GM18505 (cell line): ENCODE results near the gene ZNF335.

Experiments
- ATAC-seq: cut with Tn5 transposase; IDR thresholded peaks from one replicate; pipeline ENCODE4 v1.9.1; 2021; ENCODE audit not compliant: unreplicated experiment
- POLR2A ChIP-seq: IDR thresholded peaks from 4 replicates; pipeline ENCODE4 v1.6.1; 2011; ENCODE audit warnings: borderline replicate concordance; ENCODE audit not compliant: insufficient read depth, insufficient read length; ENCODE audit errors: extremely low read depth

The ZNF335 gene

DNA sequence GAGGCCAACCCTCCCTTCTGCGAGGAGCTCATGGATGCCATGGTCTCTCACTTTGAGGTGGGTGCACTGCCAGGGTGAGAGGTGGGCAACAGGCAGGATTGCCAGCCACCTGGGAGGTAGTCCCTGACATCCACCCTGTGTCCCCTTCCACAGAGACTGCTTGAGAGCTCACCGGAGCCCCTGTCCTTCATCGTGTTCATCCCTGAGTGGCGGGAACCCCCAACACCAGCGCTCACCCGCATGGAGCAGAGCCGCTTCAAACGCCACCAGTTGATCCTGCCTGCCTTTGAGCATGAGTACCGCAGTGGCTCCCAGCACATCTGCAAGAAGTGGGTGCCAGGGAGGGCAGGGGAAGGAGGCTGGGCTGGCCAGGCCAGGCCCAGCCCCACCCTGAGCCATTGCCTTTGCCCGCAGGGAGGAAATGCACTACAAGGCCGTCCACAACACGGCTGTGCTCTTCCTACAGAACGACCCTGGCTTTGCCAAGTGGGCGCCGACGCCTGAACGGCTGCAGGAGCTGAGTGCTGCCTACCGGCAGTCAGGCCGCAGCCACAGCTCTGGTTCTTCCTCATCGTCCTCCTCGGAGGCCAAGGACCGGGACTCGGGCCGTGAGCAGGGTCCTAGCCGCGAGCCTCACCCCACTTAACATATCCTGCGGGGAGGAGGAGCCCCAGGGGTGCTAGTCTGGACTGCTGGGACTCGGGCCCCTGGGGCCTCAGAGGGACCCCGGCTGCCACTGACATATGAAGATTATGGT, 24.7 kb downstream of the ZNF335 start:
- ATAC-seq: no peak

DNA sequence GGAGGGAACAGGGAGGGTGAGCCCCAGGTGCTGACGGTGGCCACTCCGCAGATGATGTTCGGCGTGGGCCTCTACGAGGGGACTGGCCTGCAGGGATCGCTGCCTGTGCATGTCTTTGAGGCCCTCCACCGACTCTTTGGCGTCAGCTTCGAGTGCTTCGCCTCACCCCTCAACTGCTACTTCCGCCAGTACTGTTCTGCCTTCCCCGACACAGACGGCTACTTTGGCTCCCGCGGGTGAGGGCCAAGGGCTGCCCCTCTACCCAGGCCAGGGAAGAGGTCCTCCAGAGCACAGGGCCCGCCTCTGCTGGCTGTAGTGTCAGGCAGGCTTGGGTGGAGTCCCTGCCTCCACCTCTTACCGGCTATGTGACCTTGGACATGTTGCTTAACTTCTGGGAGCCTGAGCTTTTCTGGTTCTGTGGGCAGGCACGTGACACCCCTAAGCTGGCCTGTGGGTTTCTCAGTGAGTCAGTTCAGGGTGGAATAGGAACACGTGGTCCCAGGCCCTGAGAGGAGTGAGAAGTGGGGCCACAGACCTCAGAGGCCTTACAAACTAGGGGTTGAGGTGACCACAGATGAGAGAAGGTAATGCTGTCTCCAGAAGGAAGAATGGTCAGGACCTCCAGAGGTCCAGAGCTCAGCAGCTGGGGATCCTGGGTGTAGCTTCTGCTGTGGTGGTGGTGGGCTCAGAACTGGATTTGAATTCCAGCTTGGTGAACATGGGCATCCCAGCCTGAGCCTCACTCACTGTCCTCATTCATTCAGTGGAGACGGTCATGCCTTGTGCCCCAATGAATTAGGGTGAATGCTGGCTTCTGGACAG, 25.6 kb downstream of the ZNF335 start:
- ATAC-seq: no peak
- no peak for TF ChIP-seq POLR2A

More for the DNA sequence above, 24.7 kb downstream of the ZNF335 start:
- no peak for TF ChIP-seq POLR2A

DNA sequence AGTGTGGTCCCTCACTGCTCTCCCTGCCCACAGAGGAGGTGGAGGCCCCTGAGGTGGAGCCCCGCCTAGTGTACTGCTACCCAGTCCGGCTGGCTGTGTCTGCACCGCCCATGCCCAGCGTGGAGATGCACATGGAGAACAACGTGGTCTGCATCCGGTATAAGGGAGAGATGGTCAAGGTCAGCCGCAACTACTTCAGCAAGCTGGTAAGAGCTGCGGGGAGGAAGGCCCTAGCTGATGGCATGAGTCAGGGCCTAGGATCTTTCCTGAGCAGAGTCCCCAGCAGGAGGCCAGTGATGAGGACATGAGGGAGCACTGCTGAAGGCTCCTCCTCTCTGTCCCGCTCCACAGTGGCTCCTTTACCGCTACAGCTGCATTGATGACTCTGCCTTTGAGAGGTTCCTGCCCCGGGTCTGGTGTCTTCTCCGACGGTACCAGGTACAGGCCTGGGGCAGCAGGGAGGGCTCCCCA, 26.3 kb downstream of the ZNF335 start:
- ATAC-seq: no peak
- no peak for TF ChIP-seq POLR2A

DNA sequence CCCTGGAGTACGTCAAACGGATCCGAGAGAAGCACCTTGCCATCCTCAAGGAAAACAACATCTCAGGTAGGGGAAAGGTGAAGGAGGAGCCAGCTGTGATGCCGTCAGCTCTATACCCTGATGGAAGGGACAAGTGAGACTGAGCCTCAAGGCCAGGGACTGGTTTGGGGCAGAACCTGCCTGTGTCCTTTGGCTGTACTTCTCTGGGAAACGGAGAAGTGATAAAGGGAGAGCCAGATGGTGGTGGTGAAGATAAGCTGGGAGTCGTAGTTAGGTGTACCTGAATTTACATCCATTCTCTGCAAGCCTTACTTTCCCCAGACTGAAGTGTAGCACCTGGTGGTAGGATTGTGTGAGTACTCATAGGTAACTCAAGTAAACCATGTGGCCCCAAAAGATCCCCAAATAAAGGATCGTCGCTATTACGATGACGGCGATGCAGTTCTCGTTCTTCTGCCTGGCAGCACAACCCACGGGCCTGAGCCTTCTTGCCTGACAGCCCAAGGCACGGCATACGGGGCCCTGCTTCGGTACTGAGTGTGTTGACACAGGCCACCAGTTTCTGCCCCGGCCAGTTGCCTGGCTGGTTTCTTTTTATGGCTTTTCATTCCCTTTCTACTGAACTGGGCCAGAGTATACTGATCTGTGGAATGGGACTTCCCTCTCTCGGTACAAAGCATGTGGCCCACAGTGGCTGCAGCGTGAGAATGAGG, 26.9 kb downstream of the ZNF335 start:
- TF ChIP-seq POLR2A: no peak
- ATAC-seq: no peak

DNA sequence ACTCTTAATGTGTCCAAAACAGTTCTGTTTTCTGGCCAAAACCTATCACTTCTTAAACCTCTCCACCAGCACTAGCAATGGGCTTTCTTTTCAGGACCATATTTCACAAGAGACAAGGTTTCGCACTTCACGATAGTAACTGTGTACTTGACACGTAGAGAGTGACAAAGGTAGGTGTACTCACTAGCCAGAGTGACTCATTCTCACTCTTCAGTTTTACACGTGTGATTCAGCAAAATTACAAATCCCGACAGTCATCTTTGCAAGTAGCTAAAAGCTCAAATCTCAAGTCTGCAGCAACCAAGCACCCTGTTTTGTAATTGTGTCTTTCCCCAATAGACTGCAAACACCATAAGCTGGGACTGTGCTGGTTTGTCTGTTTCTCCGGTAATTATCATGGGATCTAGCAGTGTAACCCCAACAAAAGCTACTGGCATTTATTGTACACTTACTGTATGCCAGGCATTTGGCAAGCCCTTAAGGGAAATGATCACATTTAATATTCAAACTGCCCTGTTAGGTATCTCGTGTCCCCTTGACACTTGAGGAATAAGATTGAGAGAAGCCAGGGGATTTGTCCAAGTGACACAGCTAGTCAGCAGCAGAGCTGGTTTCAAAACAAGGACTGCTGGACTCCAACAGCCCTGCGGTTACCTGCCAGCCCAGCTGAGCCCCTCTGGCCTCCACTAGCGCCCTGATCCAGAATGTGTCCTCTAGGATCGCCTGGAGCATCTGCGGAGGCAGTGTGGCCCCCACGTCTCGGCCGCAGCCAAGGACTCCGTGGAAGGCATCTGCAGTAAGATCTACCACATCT, 27.6 kb downstream of the ZNF335 start:
- no peak for ATAC-seq
- TF ChIP-seq POLR2A: no peak

DNA sequence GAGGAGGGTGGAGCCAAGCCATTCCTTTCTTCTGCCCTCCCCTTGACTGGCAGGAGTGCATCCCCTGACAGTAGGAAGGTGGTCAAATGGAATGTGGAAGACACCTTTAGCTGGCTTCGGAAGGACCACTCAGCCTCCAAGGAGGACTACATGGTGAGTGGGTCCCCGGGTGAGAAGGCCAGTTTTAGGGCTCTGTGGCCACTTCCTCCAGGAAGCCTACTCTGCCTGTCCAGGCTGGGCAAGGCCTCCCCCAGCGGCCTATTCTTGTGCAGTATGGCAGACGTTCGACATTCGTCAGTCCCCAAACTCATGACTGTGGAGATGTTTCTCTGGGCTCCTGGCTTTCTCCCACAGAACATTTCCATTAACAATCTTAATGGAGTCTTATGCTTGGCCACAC, 28.4 kb downstream of the ZNF335 start:
- peak; percentile 32 for TF ChIP-seq POLR2A
- ATAC-seq: no peak

DNA sequence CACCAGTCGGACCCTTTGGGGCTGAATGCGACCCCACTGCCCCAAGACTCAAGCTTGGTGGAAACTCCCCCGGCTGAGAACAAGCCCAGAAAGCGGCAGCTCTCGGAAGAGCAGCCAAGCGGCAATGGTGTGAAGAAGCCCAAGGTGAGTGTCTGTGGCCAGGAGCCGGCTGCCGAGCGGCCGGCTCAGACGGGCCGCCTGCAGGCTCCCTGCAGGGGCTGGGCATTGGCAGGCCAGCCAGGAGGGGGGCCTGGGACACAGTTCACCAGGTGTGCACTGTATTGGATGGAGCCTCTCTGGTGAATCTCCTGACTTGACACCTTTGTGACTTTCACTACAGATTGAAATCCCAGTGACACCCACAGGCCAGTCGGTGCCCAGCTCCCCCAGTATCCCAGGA, 31.5 kb downstream of the ZNF335 start:
- no peak for ATAC-seq
- TF ChIP-seq POLR2A: no peak

DNA sequence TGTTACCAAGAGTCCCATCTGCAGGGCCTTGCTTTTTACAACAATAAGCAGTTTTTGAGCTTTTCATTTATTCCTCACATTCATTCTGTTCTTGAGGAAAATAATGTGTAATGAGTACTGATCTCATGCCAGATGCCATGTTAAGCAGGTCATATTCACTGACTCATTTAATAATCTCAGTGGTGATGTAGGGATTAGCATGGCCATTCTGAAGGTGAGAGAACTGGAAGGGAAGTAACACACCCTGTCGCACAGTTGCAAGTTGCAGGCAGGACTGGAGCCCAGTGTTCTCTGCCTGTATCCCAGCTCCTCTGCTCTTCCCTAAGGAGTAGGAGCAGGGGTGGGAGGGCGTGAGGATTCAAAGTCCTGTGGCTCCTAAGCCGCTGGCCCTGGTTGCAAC, 31.9 kb downstream of the ZNF335 start:
- TF ChIP-seq POLR2A: no peak
- no peak for ATAC-seq

DNA sequence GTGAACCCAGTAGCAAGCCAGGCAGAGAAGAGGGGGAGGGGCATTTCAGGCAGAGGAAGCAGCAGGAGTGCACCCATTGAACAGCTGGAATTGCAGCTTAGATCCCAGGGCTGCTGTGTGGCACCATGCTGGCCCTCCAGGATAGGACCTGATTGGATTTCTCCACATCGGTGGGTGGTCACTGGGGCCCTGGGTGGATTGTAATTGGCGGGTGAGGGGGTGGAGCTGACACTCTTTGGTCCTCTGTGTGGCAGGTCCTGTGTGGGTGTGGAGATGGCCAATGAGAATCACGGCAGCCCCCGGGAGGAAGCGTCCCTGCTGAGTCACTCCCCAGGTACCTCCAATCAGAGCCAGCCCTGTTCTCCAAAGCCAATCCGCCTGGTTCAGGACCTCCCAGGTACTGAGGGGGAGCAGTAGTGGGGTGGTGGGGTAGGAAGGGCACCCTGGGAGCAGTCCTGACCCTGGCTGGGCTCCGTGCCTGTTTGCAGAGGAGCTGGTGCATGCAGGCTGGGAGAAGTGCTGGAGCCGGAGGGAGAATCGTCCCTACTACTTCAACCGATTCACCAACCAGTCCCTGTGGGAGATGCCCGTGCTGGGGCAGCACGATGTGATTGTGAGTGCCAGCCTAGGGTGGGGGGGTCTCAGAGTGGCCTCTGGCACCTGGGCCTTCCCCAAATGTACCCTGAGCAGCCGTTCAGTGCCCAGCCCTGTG, 33.1 kb downstream of the ZNF335 start:
- no peak for ATAC-seq
- TF ChIP-seq POLR2A: no peak

DNA sequence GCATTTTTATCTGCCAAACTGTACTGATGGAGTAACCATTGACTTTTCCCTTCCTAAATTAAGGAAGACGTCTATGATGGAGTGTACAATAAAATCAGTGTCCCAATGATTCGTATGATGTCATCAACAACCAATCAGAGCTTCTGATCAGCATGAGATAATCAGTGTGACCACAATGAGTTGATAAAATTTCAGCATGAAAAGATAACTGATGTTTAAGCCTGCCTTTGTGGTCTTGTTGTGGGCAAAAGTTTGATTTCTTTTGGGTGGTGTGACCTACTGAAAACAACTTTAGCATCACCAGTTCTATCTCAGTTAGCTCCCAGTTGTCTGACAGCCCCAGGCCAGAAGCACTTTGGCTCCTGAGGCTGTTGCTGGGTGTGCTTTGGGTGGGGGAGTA, 34.2 kb downstream of the ZNF335 start:
- no peak for TF ChIP-seq POLR2A

DNA sequence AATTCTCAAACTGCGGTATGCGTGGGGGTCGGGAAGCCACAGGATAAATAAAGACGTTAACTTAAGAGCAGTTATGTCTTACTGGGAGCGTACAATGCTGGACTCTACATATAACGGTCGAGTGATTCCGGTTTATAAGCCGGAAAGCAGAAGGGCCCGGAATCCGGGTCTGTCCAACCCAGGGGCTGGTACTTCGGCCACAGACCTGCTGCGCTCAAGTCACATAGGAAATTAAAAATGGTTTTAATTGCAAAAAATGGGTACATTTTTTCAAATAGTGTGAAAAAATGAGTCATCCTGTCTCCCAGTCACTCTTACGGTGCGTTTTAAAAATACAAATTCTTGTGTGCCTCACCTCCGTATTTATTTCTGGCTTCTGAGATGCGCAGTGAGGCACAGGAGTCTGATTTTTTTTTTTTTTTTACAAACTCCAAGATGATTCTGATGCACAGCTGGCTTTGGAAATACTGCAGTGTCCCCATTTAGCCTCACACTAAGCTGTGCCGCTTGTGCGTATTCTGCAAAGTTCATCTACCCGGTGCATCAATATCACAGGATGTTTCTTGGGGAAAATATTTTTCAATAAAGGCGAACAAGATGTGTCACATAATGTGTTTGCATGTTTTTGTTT, 36.5 kb downstream of the ZNF335 start:
- TF ChIP-seq POLR2A: no peak
- ATAC-seq: peak; percentile 12

More for the DNA sequence above, 34.2 kb downstream of the ZNF335 start:
- no peak for ATAC-seq

DNA sequence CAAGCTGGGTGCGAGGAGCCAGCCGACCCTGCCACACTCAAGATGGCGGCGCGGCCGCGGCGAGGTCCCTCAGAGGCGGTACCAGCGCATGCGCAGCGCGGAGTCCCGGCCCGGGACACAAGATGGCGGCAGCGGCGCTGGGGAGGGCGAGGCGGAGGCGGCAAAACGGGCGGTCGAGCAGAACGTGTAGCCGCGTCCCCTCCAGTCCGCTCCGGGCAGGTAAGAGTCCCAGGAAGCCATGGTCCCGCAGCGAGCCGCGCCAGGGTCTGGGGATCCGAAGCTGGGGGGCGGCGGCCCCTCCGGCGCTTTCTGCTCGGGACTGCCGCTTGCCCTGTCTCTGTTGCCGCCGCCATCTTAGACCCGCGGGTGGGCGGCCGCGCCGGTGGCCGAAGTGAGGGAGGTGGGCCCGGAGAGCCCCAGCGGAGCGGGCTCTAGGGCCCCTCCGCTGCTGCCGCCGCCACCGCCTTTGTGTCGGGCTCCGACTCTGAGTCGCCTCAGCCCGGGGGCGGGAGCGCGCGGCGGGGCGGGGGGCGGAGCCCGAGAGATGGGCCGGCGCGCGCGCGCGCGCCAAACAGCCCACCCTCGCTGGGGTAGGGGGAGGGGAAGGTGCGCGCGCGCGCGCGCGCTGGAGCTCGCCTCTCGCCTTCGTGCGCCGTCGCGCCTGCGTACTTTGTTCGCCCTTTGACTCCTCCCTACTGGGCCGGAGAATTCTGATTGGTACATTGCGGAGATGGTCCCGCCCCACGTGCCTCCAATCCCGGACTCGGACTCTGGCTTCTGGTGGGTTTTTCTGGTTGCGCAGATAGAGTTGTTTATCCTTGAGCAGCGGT, 37.2 kb downstream of the ZNF335 start, which contains the start of gene PCIF1:
Gene PCIF1, plus strand, starts transcription at position 98 of the 830 bp plus-strand sequence. CDS start 4,317 bp downstream, outside the sequence.
- peak; percentile 94 for TF ChIP-seq POLR2A
- peak; percentile 69 for ATAC-seq
